Renal cortex interstitium (tissue), 11 donors: Measurements from ENCODE around the gene HTR2B. TPM values are rescaled to one million over a fixed set of nuclear protein-coding genes. Genes with fewer than 3 reads are reported as not detected.
"Not testable (repeated sequence)": the region's sequence is repeated elsewhere in the genome, so short reads cannot be mapped to it uniquely, and the experiment has no call there.

Experiments used
- DNase-seq, 11 donors: peaks; one replicate each; pipeline ENCODE4 v3.0.0-alpha.2; 2013; ENCODE audit warnings: low read depth in 9 of 11, low spot score in 4 of 11; ENCODE audit errors: extremely low read depth in 1 of 11
- polyA plus RNA-seq, 3 donors: library from polyadenylated mRNA; unstranded; fragments of 120-200 nt; gene quantifications; one replicate each; pipeline ENCODE4 v1.2.1, GENCODE V29; 2013; ENCODE audit not compliant: insufficient read length in 3 of 3

Gene HTR2B
- polyA plus RNA-seq, 3 donors, result 13.9 to 20.5 (median 16.0) TPM

GRCh38 chr2:231110551-231110950, 14.3 kb downstream of the HTR2B start:
- no peak for DNase-seq

- DNase-seq, result peak in 4 of 11 donors; percentile 63 to 79 (median 76)
Observed at GRCh38 chr2:231104115-231104713, 20.6 kb downstream of the HTR2B start.

- no peak for DNase-seq
Observed at GRCh38 chr2:231102772-231103171, 22.1 kb downstream of the HTR2B start.

DNA sequence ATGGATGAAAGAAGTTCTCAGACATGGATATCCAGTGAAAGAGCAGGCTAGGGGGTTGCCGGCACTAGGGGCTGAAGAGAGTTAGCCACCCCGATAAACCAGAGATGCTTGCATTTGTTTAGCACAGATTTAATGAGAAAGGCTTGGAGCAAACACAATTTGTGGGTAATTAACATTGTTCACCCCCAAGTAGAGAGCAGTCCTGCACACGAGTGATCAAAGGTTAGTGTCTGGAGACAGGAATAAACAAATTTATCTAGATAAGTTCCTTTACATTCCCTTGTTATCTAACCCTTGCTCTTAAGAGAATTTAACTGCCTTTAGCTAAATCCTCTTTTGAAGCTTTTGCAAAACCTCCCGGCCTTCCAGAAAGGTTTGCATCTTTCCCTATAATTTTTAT, 23.9 kb downstream of the HTR2B start:
- DNase-seq, result no peak

DNA sequence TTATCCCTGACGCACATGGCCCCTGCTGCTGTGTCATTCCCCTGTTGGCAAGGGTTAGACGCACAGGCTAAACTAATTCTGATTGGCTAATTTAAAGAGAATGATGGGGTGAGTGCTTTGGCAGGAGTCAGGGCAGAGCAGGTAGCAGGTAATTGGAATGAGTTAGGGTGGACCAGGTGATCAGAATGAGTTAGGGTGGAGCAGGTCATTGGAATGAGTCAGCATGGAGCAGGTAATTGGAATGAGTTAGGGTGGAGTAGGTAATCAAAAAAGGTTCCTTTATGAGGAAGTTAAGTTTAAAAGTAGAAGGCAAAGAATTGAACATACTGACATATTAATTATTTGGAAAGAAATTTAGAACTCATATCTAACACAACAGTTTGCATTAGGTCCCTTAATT, 24.5 kb downstream of the HTR2B start:
- DNase-seq, result not testable (repeated sequence)

GRCh38 chr2:231099918-231100317, 24.9 kb downstream of the HTR2B start:
- DNase-seq, result no peak

DNA sequence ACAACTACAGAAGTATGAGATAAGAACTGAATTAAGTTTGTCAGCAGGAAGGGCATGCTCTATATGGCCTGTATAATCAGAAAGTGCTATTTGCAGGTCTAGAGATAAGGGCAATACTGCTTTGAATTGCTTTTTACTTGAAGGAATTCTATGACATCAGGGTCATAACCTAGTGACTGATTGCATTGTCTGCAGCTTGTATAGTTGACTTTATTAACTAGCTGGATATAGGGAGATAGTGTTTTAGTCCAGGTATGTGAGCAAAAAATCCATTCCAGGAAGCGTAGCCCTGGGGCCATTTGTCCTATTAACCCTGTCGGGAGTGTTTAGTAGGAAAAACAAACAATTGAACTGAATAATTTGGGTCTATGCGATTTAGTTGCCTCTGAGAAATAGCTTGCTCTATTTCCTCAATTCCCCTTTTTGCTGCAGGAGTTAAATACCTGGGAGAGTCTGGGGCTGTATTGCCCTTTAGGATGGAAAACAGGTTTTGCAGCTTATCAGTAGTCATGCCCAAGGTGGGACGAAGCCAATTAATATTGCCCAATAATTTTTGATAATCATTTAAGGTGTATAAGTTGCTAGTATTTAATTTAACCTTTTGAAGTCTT, 30.0 kb downstream of the HTR2B start:
- no peak for DNase-seq

- no peak for DNase-seq
Observed at GRCh38 chr2:231093933-231094332, 30.9 kb downstream of the HTR2B start.

GRCh38 chr2:231088754-231089153, 36.1 kb downstream of the HTR2B start:
- no peak for DNase-seq

- DNase-seq, result no peak
Observed at GRCh38 chr2:231084565-231084964, 40.3 kb downstream of the HTR2B start.

DNA sequence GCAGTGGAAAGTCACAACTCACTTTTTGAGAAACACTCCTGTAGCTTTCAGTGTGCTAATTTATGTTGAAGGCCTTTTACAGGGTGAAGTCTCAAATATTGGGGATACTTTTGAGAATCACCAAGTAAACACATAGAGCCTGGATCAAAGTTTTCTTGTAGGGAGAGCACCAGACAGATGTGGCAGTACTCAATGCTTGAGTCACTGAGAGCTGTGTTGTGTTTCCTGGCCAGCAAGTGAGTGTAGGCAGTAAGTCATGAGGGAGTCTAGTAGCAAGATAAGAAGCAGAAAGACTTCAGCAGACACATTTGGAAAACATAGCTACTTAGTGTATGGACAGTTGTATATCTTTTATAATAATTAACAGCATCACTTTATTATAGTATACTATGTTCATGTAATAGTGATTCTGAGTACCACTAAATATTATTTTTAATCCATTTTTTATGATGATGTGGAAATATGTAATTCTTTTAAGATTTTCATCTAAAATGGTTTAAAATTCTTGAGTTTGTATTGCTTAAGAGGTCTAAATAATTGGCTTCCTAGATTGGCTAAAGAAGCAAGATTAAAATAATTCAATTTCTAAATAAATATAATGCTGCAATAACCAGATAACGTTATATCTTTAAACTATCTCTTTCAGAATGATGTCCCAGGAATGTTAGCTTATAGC, 55.3 kb downstream of the HTR2B start:
- DNase-seq, result no peak

DNA sequence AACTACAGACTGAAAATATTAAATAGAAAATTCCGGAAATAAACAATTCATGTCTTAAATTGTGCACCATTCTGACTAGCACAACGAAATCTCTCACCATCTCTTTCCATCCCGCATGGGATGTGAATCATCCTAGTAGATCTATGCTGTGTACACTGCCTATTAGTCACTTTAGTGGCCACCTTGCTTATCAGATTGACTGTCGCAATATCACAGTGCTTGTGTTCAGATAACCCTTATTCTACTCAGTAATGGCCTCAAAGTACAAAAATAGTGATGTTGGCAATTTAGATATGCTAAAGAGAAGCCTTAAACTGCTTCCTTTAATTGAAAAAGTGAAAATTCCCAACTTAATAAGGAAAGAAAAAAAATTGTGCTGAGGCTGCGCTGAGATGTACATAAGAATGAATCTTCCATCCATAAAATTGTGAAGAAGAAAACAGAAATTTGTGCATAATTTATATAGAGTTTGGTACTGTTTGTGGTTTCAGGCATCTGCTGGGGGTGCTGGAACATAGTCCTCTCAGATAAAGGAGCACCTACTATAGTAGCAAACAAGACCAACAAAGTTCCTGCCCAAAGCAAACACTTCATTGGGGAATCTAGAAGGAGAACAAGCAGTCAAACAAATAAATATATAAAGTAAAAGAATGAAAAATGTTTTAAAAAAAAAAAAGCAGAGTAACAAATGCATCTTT, 56.2 kb downstream of the HTR2B start:
- no peak for DNase-seq

DNA sequence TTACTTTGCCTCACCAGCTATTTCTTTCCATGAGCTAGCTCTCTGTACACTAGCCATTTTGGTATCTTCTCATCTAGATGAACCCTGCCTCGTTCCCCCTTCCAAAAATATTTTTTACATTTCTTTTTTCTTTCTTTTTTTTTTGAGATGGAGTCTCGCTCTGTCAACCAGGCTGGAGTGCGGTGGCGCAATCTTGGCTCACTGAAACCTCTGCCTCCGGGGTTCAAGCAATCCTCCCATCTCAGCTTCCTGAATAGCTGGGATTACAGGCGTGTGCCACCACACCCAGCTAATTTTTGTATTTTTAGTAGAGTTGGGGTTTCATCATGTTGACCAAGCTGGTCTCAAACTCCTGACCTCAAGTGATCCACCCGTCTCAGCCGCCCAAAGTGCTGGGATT, 57.3 kb downstream of the HTR2B start:
- not testable (repeated sequence) for DNase-seq

DNA sequence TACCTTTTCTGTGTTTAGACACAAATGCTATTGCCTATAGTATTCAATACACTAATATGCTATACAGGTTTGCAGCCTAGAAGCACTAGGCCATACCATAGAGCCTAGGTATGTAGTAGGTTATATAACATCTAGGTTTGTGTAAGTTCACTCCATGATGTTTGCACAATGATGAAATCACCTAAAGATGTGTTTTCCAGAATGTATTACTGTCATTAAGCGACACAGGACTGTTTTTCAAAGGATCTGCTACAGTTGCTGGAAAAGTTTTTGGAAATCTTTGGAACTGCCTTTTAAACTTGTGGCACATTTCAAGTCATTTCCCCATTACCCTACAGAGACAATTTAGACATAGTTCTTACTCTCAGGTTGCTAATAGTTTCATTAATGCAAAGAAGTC, 58.9 kb downstream of the HTR2B start:
- no peak for DNase-seq

DNA sequence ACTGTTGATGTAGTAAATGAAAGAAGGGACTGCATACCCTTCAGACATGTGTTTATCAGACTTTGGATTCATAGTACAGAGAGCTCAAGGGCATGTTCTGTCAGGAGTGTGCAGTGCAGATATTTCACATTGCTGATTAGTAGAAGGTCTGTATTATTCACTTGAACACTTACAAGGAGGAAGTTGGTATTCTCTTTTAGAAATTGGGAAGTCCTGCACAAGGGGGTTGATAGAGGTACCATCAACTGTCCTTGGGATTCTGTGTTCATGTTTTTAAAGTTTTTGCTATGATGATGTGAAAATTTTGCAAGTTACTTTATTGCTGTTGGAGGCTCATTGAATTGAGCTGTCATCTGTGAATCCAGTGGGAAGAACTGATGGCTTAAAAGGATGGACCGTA, 61.5 kb downstream of the HTR2B start:
- DNase-seq, result no peak

GRCh38 chr2:231062776-231063175, 62.1 kb downstream of the HTR2B start:
- no peak for DNase-seq

- no peak for DNase-seq
Observed at GRCh38 chr2:231059756-231060155, 65.1 kb downstream of the HTR2B start.

DNA sequence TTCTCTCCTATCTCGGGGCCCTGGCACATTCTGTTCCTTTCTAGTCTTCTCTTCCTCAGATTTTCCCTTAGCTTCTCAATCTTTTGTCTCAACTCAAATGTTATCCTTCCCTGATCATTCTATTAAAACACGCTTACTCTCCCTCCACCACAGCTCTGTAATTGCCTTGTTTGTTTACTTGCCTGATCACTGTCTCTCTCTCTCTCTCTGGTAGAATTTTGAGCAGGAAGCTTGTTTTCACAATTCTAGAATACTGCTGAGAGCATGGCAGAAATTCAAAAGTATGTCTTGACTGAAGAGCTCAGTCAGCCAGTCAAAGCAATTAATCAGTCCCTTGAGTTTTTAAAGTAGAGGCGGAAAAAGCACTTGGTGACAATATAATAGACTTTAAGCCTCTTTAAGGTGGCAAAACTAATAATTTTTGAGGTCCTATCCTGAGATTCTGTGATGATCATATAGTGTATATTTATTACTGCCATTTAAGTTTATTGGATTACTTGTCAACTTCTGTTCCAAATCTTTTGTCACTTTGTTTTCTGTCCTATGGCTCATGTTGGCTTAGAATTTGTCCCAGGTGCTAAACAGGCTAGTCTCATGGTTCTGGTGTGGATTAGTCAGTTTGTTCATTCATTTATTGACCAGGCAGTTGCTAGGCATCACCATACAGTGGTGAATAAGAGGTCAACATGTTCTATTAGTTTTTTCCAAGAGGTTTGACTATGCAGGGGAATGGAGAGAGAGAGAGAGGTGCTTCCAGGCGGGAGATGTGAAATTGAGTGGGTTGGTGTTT, 65.9 kb downstream of the HTR2B start:
- no peak for DNase-seq
